GM23248 (cell line): Measurements from ENCODE around the gene CTSW. TPM values are rescaled to one million over a fixed set of nuclear protein-coding genes. Genes with fewer than 3 reads are reported as not detected.

ENCODE experiments used
- DNase-seq: peaks from one replicate; pipeline ENCODE4 v3.0.0-alpha.2; 2015
- H2AFZ ChIP-seq: fragments of 200-600 bp; sonication (generic); 2 replicates; pipeline ENCODE4 v1.6.1; 2016; ENCODE audit warnings: antibody characterized with exemption
- H3F3A ChIP-seq: fragments of 200-600 bp; sonication (generic); 2 replicates; pipeline ENCODE4 v1.6.1; 2016; ENCODE audit warnings: mild to moderate bottlenecking, antibody characterized with exemption, mixed run types; ENCODE audit not compliant: insufficient read depth
- H3K27ac ChIP-seq: fragments of 200-600 bp; sonication (generic); 2 replicates; pipeline ENCODE4 v1.5.1; 2016; ENCODE audit warnings: mild to moderate bottlenecking
- H3K27me3 ChIP-seq: fragments of 200-600 bp; sonication (generic); replicated peaks from 2 replicates; pipeline ENCODE4 v1.6.1; 2016; ENCODE audit warnings: mild to moderate bottlenecking; ENCODE audit not compliant: insufficient read depth
- H3K36me3 ChIP-seq: fragments of 200-600 bp; sonication (generic); 2 replicates; pipeline ENCODE4 v1.6.1; 2016; ENCODE audit warnings: low read depth, mild to moderate bottlenecking
- H3K4me1 ChIP-seq: fragments of 200-600 bp; sonication (generic); 2 replicates; pipeline ENCODE4 v1.6.1; 2016; ENCODE audit warnings: mild to moderate bottlenecking; ENCODE audit not compliant: insufficient read depth
- H3K4me2 ChIP-seq: fragments of 200-600 bp; sonication (generic); one replicate; pipeline ENCODE4 v1.6.1; 2016; ENCODE audit warnings: mild to moderate bottlenecking; ENCODE audit not compliant: unreplicated experiment
- H3K4me3 ChIP-seq: fragments of 200-600 bp; sonication (generic); 2 replicates; pipeline ENCODE4 v1.5.1; 2016; ENCODE audit warnings: mild to moderate bottlenecking
- H3K79me2 ChIP-seq: fragments of 200-600 bp; sonication (generic); 2 replicates; pipeline ENCODE4 v1.6.1; 2016; ENCODE audit warnings: mild to moderate bottlenecking; ENCODE audit not compliant: insufficient read depth
- H3K9ac ChIP-seq: fragments of 200-600 bp; sonication (generic); 2 replicates; pipeline ENCODE4 v1.6.1; 2016; ENCODE audit warnings: mild to moderate bottlenecking
- H3K9me2 ChIP-seq: fragments of 200-600 bp; sonication (generic); 2 replicates; pipeline ENCODE4 v1.6.1; 2016; ENCODE audit warnings: mixed run types, mild to moderate bottlenecking, moderate library complexity; ENCODE audit not compliant: insufficient read depth
- H3K9me3 ChIP-seq: fragments of 200-600 bp; sonication (generic); one replicate; pipeline ENCODE4 v1.6.1; 2017; ENCODE audit warnings: low read depth
- H4K20me1 ChIP-seq: fragments of 200-600 bp; sonication (generic); 2 replicates; pipeline ENCODE4 v1.6.0; 2016; ENCODE audit not compliant: insufficient read depth
- EZH2 ChIP-seq: fragments of 200-600 bp; sonication (generic); IDR thresholded peaks from 2 replicates; pipeline ENCODE4 v1.6.1; 2018; ENCODE audit warnings: antibody characterized with exemption, mild to moderate bottlenecking; ENCODE audit not compliant: insufficient read depth, poor library complexity, severe bottlenecking
- EZH2phosphoT487 ChIP-seq: fragments of 200-600 bp; sonication (generic); IDR thresholded peaks from 2 replicates; pipeline ENCODE4 v1.6.1; 2018; ENCODE audit warnings: antibody characterized with exemption, moderate library complexity, mild to moderate bottlenecking, low read depth; ENCODE audit not compliant: insufficient read depth
- WGBS, 2 experiments: methylation state at CpG; one replicate each; pipeline ENCODE4 v1.1.6; 2015 to 2017; ENCODE audit warnings: low lambda C conversion rate in 2 of 2, low coverage in 1 of 2; ENCODE audit errors: missing lambda C conversion rate in 2 of 2; 5-methylcytosine and 5-hydroxymethylcytosine counted together
- in situ Hi-C: fragments of 300-500 bp; cut with MboI; formaldehyde crosslinking; loops from 2 replicates; pipeline ENCODE4 v1.15.0; 2020
- polyA plus RNA-seq: library from polyadenylated mRNA; unstranded; fragments of >200 nt; fragmentation: Nextera tagmentation; extraction: Ambion mirVana; gene quantifications from 2 replicates; pipeline ENCODE4 v1.2.1, GENCODE V29; 2016
- total RNA-seq: library from RNA; depleted of rRNA; stranded (reverse); fragments of >200 nt; shearing (Covaris generic); gene quantifications from 2 replicates; pipeline ENCODE4 v1.2.3, GENCODE V29; 2014

Gene CTSW
- total and polyA plus RNA-seq, 2 experiments from 2014 or later = 0.23 to 1.1 TPM

- H3K9me3 ChIP-seq = no peaks in the 10 kb centered on the region
- H2AFZ ChIP-seq = no peak overlapping the region
- in situ Hi-C loops = no loop called here
- H3K4me3 ChIP-seq = no peak overlapping the region
- H4K20me1 ChIP-seq = peaks cover 7% of the 10 kb centered on the region; the same call in 1 of the 2 replicates
- H3K27ac ChIP-seq = no peak overlapping the region
- no peak overlapping the region for H3K9ac ChIP-seq
- no peaks in the 10 kb centered on the region for H3K4me1 ChIP-seq
- 74 to 76% methylated on average over 8 of the region's 8 CpGs for WGBS, 2 experiments
- no peak overlapping the region for H3K4me2 ChIP-seq
- no peaks in the 10 kb centered on the region for H3K9me2 ChIP-seq
- H3K79me2 ChIP-seq = peaks cover 16% of the 10 kb centered on the region
- peaks cover 36% of the 10 kb centered on the region for H3F3A ChIP-seq
- TF ChIP-seq EZH2phosphoT487 (no peak), EZH2 (no peak)
- DNase-seq = no peak
- H3K36me3 ChIP-seq = peaks cover 20% of the 10 kb centered on the region
- H3K27me3 ChIP-seq = no peaks in the 10 kb centered on the region
Measured at GRCh38 chr11:65849366-65849765, 30.3 kb upstream of the CTSW start.

DNA sequence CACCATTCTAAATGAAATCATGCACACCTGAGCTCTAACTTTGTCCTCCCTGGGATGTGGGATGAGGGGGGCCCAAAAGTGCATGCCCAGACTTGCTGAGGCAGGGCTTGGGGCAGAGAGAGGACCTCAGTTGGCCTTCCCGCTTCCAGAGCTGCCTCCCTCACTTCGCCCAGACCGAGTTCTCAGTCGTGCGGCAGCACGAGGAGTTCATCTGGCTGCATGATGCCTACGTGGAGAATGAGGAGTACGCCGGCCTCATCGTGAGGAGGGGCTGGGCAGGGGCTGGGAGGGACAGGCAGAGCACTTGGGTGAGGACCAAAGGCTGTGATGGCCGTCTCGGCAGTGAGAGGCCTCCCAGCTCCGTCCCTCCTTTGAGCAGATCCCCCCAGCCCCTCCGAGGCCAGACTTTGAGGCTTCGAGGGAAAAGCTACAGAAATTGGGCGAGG lies 29.8 kb upstream of the CTSW start:
- H3K4me2 ChIP-seq = no peak overlapping the region
- H3K27me3 ChIP-seq = no peaks in the 10 kb centered on the region
- WGBS, 2 experiments = 19 to 27% methylated on average over 16 of the region's 16 CpGs
- no peaks in the 10 kb centered on the region for H3K4me1 ChIP-seq
- H3K9me2 ChIP-seq = no peaks in the 10 kb centered on the region
- no peak overlapping the region for H3K9ac ChIP-seq
- no peaks in the 10 kb centered on the region for H3K9me3 ChIP-seq
- peaks cover 24% of the 10 kb centered on the region for H3K36me3 ChIP-seq
- H3K79me2 ChIP-seq = peaks cover 21% of the 10 kb centered on the region
- no peak for DNase-seq
- H3K27ac ChIP-seq = no peak overlapping the region
- in situ Hi-C loops = no loop called here
- H4K20me1 ChIP-seq = peaks cover 12% of the 10 kb centered on the region; the same call in 1 of the 2 replicates
- H3F3A ChIP-seq = peaks cover 41% of the 10 kb centered on the region
- no peak overlapping the region for H2AFZ ChIP-seq
- H3K4me3 ChIP-seq = no peak overlapping the region
- TF ChIP-seq EZH2 (no peak), EZH2phosphoT487 (no peak)

GRCh38 chr11:65850217-65851082 lies 29.2 kb upstream of the CTSW start:
- H2AFZ ChIP-seq = no peak overlapping the region
- no peak overlapping the region for H3K27ac ChIP-seq
- no peaks in the 10 kb centered on the region for H3K4me1 ChIP-seq
- TF ChIP-seq EZH2phosphoT487 (no peak), EZH2 (no peak)
- WGBS, 2 experiments = 61 to 66% methylated on average over 17 to 20 of the region's 20 CpGs
- H3F3A ChIP-seq = peaks cover 46% of the 10 kb centered on the region
- no peaks in the 10 kb centered on the region for H3K27me3 ChIP-seq
- H3K79me2 ChIP-seq = peaks cover 27% of the 10 kb centered on the region
- no peaks in the 10 kb centered on the region for H3K9me2 ChIP-seq
- H3K9ac ChIP-seq = no peak overlapping the region
- H3K4me2 ChIP-seq = no peak overlapping the region
- no peak for DNase-seq
- peaks cover 31% of the 10 kb centered on the region for H3K36me3 ChIP-seq
- H4K20me1 ChIP-seq = peaks cover 12% of the 10 kb centered on the region; the same call in 1 of the 2 replicates
- in situ Hi-C loops = no loop called here
- no peak overlapping the region for H3K4me3 ChIP-seq
- no peaks in the 10 kb centered on the region for H3K9me3 ChIP-seq

GRCh38 chr11:65851083-65851579 lies 28.5 kb upstream of the CTSW start:
- H3K36me3 ChIP-seq = peaks cover 37% of the 10 kb centered on the region
- H2AFZ ChIP-seq = no peak overlapping the region
- no peaks in the 10 kb centered on the region for H3K27me3 ChIP-seq
- H3K9ac ChIP-seq = no peak overlapping the region
- no peak overlapping the region for H3K4me2 ChIP-seq
- H3K79me2 ChIP-seq = peaks cover 34% of the 10 kb centered on the region
- H3K4me3 ChIP-seq = no peak overlapping the region
- H3K9me2 ChIP-seq = no peaks in the 10 kb centered on the region
- DNase-seq = no peak
- WGBS, 2 experiments = 82 to 86% methylated on average over 13 to 14 of the region's 14 CpGs
- in situ Hi-C loops = no loop called here
- peaks cover 3% of the 10 kb centered on the region; the same call in 1 of the 2 replicates for H3K4me1 ChIP-seq
- no peaks in the 10 kb centered on the region for H3K9me3 ChIP-seq
- H3K27ac ChIP-seq = no peak overlapping the region
- peaks cover 14% of the 10 kb centered on the region; the same call in 1 of the 2 replicates for H4K20me1 ChIP-seq
- no peak for TF ChIP-seq EZH2
- TF ChIP-seq EZH2phosphoT487 = no peak
- peaks cover 51% of the 10 kb centered on the region for H3F3A ChIP-seq
